NOMO-1 treated with dmso at 0.1 percent for 144 hours (cell line): ENCODE results near the gene OPCML.

Experiments used
- DNase-seq: peaks from one replicate; lab custom pipeline; 2025; ENCODE audit not compliant: unreplicated experiment; lab: John Stamatoyannopoulos, UW

The OPCML gene

DNA sequence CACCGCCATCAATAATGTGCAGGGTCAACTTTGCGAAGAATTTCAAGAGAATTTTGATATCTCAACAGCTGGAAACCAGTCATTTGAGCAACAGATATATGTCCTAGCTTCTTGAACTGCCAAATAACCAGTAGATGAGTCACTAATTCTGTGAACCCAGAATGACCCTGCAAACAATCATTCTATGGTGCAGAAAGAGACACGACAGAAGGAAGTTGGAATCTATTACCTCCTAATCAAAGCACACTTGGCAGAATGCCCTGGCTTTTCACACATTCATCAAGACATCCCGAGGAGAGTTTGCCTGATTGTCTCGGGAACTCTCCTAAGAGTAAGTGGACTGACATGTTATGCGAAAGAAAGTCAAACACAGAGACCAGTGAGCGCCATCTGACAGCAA is 621.1 kb downstream of the OPCML start:
- DNase-seq, result no peak

GRCh38 chr11:132910011-132910760 is 622.1 kb downstream of the OPCML start:
- no peak for DNase-seq

DNA sequence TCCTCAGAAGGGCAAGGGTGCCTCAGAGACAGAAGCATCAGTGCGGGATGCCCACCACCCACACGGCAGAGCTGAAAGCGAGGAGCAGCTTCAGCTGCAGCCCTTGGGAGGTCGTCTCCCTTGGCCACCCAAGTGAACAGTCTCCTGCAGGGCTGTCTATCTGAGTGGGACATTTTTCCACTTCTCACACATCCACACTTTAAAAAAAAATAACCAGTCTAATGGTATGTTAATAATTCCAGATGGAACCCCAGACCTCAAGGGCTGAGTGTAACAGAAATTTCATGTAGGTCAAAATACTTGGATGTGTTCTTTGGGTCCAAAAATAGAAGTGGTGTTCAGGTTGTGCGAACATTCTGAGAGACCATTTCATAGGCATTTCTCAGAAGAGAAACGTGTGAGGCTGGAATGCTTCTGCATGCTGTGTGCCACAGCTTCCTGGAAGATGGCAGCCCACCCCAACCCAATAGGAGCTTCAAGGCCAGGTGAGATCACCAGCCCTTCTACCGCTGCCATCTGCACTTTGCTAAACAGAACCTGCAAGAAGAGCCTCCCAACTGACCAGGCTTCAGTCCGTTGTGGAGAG is 623.2 kb downstream of the OPCML start:
- no peak for DNase-seq

DNA sequence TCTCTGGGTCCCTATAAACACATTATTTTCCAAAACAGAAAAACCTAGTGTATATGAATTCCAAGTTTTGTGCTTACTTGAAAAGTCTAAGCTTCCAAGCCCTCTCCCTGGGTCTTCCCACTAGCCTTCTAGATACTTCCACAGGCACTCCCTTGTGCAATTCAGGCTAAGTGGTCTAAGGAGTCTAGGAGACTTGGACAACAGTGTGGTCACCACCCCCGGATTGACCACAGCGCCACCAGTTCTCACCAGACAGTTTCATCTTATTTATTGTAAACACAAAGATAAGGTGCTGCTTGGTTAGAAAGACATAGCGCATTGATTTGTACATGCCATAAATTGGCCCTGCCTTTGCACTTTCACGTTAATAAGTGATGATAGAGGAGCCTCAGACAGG is 623.9 kb downstream of the OPCML start:
- DNase-seq, result no peak

DNA sequence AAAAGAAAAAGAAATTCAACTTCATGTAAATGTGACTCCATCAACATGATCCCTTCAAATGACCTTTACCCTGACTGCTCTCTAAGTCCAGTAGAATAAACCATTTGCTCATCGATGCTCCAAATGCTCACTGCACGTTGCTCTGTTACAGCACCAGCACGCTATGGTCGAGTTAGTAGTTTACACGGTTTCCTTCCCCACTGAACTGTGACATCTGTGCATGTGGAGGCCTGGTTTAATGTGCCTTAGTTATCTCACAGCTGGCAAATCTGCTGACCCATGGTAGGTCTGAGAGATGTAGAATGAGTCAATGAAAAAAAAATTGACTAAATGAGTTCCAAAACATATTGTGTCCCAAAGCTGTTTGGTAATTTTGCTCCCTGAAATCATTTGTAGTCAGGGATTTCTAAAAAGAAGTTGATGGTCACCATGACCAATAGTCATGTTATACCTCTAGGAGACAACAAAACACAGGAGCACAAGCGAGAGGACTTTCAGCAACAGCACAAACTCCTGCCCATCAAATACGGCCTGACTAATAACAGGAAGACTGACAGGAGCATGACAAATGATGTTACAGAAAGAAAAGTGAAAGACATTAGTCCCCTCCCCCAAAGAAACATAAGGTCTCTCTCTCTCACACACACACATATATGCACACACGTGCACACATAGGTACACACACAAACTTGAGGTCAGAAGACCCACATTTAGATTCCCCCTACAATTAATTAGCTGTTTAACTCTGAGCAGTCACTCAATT is 624.5 kb downstream of the OPCML start:
- DNase-seq, result no peak

DNA sequence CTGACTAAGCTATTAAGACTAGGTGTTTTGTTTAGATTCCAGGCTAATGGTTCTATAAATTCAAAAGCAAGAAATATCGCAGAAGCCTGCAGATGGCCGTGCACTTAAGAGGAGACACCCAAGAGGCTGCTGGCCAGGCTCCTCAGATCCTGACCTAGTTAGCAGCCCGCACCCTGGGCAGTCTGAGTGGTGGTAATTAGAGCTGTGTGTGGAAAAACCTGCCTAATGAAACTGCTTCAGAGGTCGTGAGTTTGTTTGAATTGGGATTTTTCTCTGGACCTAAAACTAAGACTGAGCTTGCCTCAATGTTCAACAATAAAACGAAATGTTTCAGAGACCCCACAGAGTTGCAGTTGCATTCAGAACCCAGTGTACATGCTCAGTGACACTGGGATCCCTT is 627.7 kb downstream of the OPCML start:
- no peak for DNase-seq

GRCh38 chr11:132904091-132904490 is 628.2 kb downstream of the OPCML start:
- DNase-seq, result no peak

DNA sequence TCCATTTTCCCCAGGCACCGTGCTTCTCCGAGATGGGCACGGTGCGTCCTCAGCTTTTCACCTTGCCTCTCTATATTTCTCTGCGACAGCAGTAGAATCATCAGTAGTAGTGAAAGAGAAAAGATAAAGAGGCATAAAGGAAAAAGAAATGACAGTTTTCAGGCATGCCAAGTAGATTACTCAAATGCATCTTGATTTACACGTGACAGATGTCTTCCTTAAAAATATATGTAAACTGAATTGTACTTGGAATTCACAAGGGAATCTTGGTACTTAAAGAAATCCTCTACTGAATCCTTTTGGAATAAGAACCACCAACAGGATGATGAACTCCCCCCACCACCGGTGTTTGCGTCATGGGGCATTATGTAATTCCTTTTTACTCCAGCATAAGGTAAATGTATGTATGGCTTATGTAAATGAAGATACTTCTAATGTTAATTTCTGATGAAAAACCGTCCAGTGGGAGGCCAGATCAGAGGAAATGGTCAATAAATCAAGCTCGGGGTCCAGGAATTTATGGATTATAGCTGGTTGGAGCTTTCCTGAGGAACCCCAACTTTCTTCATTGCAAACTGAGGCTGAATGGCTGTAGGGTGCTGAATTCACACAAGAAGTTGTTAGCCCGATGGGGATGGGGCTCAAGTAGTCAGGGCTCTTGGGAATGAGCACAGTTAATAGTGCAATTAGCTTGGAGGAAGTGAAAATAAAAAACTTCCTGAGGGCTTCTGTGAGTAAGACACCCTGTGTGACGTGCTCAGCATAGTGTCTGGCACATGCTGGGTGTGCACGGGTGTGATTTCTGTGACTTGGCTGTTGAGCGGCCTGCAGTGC is 630.4 kb downstream of the OPCML start:
- DNase-seq, result no peak

DNA sequence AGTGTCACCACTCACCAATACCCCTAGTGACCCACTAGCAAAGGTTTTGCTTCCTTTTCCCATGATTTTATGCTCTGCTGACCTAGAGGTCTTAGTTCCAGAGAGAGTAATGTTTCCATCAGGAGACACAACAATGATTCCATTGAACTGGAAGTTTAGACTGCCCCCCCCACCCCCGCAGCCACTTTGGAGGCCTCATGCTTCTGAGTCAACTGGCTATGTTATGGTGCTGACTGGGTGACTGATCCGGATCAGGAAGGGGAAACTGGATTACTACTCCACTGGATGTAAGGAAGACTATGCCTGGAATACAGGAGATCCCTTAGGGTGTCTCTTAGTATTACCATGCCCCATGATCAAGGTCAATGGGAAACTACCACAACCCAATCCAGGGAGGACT is 633.6 kb downstream of the OPCML start:
- no peak for DNase-seq

GRCh38 chr11:132898021-132898420 is 634.3 kb downstream of the OPCML start:
- no peak for DNase-seq

DNA sequence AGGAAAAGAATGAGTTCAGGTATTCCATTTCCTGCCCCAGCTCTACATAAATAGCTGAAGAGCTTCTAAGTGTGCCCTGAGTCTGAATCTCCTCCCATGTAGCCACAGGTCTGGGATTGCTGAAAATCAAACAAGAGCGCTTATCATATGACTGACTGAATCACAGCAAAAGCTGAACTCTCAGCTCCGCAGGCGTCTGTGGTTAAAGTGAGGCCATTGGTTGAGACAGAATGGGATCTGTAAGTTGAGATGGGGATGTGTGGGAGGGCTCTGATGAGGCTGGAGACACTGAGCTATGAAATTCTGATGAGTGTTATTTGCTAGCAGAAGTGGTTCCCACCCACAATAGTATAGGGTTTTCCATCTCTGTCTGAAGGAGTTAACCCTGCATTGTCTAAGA is 637.0 kb downstream of the OPCML start:
- no peak for DNase-seq

- no peak for DNase-seq
These were observed 637.7 kb downstream of the OPCML start for GRCh38 chr11:132894606-132895005.

GRCh38 chr11:132892876-132893275 is 639.4 kb downstream of the OPCML start:
- no peak for DNase-seq

- DNase-seq, result no peak
These were observed 644.1 kb downstream of the OPCML start for GRCh38 chr11:132888226-132888625.

GRCh38 chr11:132886335-132886734 is 646.0 kb downstream of the OPCML start:
- DNase-seq, result no peak

GRCh38 chr11:132883241-132883640 is 649.1 kb downstream of the OPCML start:
- DNase-seq, result no peak

DNA sequence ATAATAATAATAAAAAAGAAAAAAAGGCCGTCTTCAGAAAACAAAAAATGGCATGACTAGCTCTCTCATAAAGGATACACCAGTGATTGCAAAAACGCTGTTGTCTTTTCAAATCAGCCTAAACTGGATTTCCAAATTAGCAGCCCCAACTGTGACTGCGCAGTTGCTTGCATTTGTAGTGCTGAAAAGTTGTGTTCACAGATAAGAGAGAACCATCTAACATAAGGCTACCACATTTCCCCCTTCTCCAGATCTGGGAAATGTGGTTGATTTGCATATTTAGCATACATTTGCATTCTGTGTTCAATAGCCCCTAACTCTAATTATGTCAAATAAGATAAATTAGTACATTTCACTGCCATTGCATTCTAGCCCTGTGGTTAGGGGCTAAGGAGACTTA is 650.7 kb downstream of the OPCML start:
- DNase-seq, result no peak

DNA sequence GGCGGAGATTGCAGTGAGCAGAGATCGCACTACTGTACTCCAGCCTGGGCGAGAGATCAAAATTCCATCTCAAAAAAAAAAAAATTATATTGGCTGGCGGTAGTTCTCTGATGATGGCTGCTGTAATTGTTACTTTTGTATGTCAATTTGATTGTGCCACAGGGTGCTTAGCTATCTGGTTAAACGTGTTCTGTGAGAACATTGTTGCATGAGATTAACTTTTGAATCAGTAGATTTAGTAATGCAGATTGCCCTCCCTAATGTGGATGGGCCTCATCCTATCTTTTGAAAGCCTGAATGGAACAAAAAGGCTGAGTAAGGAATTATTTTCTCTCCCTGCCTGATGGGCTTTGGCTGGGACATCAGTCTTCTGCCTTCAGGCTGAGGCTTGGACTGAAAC is 654.2 kb downstream of the OPCML start:
- no peak for DNase-seq

- DNase-seq, result no peak
These were observed 655.6 kb downstream of the OPCML start for GRCh38 chr11:132876705-132877104.

- no peak for DNase-seq
These were observed 656.1 kb downstream of the OPCML start for GRCh38 chr11:132876239-132876638.

DNA sequence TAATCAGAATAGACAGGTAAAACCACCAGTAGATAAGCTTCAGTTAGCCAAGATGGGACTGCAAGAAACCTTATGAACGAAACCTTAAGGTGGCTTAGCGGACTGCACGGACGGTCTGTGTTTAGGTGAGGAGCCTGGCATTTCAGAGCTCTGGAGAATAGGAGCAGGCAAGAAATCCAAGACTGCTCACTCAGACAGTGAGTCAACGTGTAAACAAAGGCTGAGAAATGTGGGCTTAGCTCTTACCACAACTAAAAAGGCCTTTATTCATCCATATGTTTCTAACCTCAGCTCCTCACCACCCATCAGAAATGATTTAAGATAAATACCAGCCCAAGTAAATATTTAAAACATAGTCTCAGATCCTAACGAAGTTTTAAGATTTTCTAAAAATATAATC is 657.7 kb downstream of the OPCML start:
- no peak for DNase-seq
